GM10266 (cell line): ENCODE data around the gene FADS1.

ENCODE experiments used
- DNase-seq: peaks from one replicate; pipeline ENCODE4 v3.0.0; 2012; ENCODE audit errors: extremely low spot score
- TF ChIP-seq, protein P1 (sequence below): IDR thresholded peaks from 2 replicates; pipeline ENCODE4 v1.5.1; 2012; ENCODE audit warnings: mild to moderate bottlenecking, low read depth; ENCODE audit not compliant: control insufficient read depth, insufficient read depth; ENCODE audit errors: missing control alignments

Gene FADS1

GRCh38 chr11:61778357-61778886, 38.4 kb downstream of the FADS1 start:
- DNase-seq: no peak
- TF ChIP-seq, protein P1, sequence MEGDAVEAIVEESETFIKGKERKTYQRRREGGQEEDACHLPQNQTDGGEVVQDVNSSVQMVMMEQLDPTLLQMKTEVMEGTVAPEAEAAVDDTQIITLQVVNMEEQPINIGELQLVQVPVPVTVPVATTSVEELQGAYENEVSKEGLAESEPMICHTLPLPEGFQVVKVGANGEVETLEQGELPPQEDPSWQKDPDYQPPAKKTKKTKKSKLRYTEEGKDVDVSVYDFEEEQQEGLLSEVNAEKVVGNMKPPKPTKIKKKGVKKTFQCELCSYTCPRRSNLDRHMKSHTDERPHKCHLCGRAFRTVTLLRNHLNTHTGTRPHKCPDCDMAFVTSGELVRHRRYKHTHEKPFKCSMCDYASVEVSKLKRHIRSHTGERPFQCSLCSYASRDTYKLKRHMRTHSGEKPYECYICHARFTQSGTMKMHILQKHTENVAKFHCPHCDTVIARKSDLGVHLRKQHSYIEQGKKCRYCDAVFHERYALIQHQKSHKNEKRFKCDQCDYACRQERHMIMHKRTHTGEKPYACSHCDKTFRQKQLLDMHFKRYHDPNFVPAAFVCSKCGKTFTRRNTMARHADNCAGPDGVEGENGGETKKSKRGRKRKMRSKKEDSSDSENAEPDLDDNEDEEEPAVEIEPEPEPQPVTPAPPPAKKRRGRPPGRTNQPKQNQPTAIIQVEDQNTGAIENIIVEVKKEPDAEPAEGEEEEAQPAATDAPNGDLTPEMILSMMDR: no peak

DNA sequence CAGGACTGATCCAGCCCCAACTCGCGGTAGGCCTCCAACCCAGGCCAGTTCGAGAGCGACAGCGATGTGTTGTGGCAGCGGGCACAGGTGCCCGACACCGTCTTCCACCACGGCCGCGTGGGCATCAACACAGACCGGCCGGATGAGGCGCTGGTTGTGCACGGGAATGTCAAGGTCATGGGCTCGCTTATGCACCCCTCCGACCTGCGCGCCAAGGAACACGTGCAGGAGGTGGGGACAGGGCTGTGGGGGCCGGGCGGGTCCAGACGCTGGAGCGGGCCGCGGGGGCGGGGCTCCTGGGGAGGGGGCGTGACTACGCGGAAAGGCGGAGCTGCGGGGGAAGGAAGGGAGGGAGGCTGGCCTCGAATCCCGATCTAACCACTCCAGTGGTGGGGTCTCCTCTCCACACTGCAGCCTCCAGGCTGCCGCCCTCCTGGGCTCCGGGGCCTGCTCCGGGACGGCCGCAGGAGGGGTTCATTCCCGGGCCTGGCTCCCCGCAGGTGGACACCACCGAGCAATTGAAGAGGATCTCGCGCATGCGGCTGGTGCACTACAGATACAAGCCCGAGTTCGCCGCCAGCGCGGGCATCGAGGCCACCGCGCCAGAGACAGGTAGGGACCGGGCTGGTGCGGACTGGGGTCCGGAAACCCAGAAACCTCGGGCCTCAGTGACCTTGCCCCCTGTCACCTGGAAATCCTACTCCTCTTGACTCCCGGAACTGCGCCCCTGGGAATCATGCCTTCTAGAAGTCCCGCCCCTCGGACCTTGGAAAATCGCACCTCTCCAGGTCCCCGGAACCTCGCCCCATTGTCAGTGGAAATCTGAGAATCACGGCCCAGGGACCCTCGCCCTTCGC, 39.3 kb downstream of the FADS1 start:
- peak; percentile 72 for DNase-seq
- TF ChIP-seq, protein P1: no peak

- TF ChIP-seq, protein P1: peak; percentile 77
- DNase-seq: peak; percentile 92
Observed at GRCh38 chr11:61776561-61777075, 40.2 kb downstream of the FADS1 start.

DNA sequence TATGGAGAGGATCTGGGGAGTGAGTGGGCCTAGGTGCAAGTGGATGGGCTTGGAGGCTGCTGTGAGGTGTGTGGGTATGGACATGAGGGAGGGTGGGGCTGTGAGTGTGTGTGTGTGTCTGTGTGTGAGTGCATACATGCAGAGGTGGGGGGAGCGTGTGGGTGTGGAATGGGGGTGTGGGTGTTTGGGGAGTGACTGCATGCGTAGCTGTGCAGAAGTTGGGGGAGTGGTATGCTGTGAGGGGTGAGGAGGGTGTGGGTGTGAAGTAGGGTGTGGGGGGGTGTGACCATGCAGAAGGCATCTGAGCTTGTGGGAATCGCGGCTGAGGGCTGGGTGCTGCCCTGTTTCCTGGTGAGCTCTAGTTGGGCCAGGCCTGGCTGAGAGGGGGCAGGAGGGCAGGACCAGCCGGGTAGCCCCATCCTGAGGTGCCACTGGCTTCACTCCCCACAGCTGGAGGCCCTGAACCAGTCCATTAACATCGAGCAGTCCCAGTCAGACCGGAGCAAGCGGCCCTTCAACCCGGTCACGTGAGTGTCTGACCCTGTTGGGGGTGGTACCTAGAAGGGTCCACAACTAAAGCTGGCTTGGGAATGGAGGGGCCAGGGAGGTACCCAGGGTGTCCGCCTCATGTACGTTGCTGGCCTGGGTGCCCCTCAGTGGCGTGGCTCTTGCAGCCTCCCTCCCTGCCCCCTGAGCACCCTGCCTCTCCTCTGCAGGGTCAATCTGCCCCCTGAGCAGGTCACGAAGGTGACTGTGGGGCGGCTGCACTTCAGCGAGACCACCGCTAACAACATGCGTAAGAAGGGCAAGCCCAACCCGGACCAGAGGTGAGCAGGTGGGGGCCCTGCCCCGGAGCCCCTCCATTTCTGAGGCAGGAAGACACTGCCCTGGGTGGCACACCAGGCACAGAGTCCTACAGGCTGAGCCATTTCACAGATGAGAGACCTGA, 40.9 kb downstream of the FADS1 start:
- DNase-seq: no peak
- TF ChIP-seq, protein P1: no peak

- no peak for DNase-seq
- TF ChIP-seq, protein P1: no peak
Observed at GRCh38 chr11:61775106-61775505, 41.7 kb downstream of the FADS1 start.

- TF ChIP-seq, protein P1: no peak
- DNase-seq: no peak
Observed at GRCh38 chr11:61774411-61774810, 42.4 kb downstream of the FADS1 start.
